ENCODE results near the gene CDRT15L2.
"Not testable (repeated sequence)": the region's sequence is repeated elsewhere in the genome, so short reads cannot be mapped to it uniquely, and the experiment has no call there.

The CDRT15L2 gene

GRCh38 chr17:20615461-20615860 lies 35.9 kb downstream of the CDRT15L2 start:
- not testable (repeated sequence) for H3K27me3 ChIP-seq (ENCODE audit: insufficient read depth, low read length); H3K4me1 ChIP-seq (ENCODE audit: control insufficient read depth, insufficient read depth, low read length, unreplicated experiment); H3K4me3 ChIP-seq (ENCODE audit: low read depth, low read length); H3K79me2 ChIP-seq (ENCODE audit: control insufficient read depth, insufficient read depth, low read length, unreplicated experiment); H2AFZ ChIP-seq (ENCODE audit: low read length, unreplicated experiment); H3K36me3 ChIP-seq (ENCODE audit: insufficient read depth, low read length); H3K27ac ChIP-seq (ENCODE audit: low read depth, low read length)

Data from ACC112 (cell line).